ENCODE data around the gene OR14K1. TPM values are rescaled to one million over a fixed set of nuclear protein-coding genes. Genes with fewer than 3 reads are reported as not detected.

The OR14K1 gene
- total RNA-seq, 1 experiment from 2014 or later: not detected

GRCh38 chr1:247760456-247760855, 22.0 kb downstream of the OR14K1 start, which contains the start of gene OR1C1:
OR1C1 (minus strand) TSS chr1:247760556; CDS start chr1:247758406, 2,150 bp downstream.
- intact Hi-C loops (cut with micrococcal nuclease): no loop called here
- no TSS peak for BruUV-seq (replicated peaks)
- CTCF ChIA-PET: no interaction called here
- H2AFZ ChIP-seq (ENCODE audit: low read depth, low read length, poor library complexity, severe bottlenecking): no peak within 1 kb of the TSS
- DNase-seq (ENCODE audit: low read depth, low spot score) (no peak), ATAC-seq (no peak)
- H3K9me2 ChIP-seq (ENCODE audit: insufficient read depth): no peaks in the 10 kb centered on the region
- H3K27ac ChIP-seq (ENCODE audit: low read depth, low read length): no peak within 1 kb of the TSS
- H3K79me2 ChIP-seq (ENCODE audit: insufficient read depth, low read length): no peaks in the 10 kb centered on the region
- H3K4me1 ChIP-seq (ENCODE audit: control insufficient read depth in 1 of 2, insufficient read depth in 2 of 2, low read length in 2 of 2): no peaks in the 10 kb centered on the region
- no peaks in the 10 kb centered on the region for H3K27me3 ChIP-seq (ENCODE audit: insufficient read depth, low read length)
- no peaks in the 10 kb centered on the region for H3K36me3 ChIP-seq (ENCODE audit: control insufficient read depth in 1 of 2, insufficient read depth in 2 of 2, low read length in 2 of 2)
- no peaks in the 10 kb centered on the region for H4K20me1 ChIP-seq (ENCODE audit: insufficient read depth)
- no peak within 1 kb of the TSS for H3K4me3 ChIP-seq (replicated peaks in 1 of 2; ENCODE audit: low read depth in 1 of 2, low read length in 2 of 2)
- no peak within 1 kb of the TSS for H3K4me2 ChIP-seq (ENCODE audit: low read length)
- H3K9me3 ChIP-seq (ENCODE audit: control insufficient read depth in 1 of 2, insufficient read depth in 1 of 2, low read depth in 1 of 2, low read length in 2 of 2): peaks cover 0 to 6% of the 10 kb centered on the region in 2 experiments; a peak in 2 of 4 replicates
- TF ChIP-seq POLR2AphosphoS5 (IDR thresholded peaks at IDR 0.05; ENCODE audit: low read depth, low read length) (no peak), EZH2phosphoT487 (IDR thresholded peaks at IDR 0.05; ENCODE audit: borderline replicate concordance) (no peak), POLR2A (IDR thresholded peaks at IDR 0.05; ENCODE audit: borderline replicate concordance, extremely low read depth, insufficient read depth, insufficient read length) (no peak), CTCF (IDR thresholded peaks at IDR 0.05 in 2 of 3, conservative IDR thresholded peaks at IDR 0.05 in 1 of 3; ENCODE audit: borderline replicate concordance in 1 of 3, insufficient read depth in 1 of 3, low read depth in 2 of 3, low read length in 2 of 3) (no peak), ELF1 (IDR thresholded peaks at IDR 0.05; ENCODE audit: borderline replicate concordance, low read depth) (no peak), SIN3A (IDR thresholded peaks at IDR 0.05; ENCODE audit: low read depth) (no peak), ZBTB33 (IDR thresholded peaks at IDR 0.05; ENCODE audit: extremely low read depth, insufficient replicate concordance, low read length) (no peak), EGR1 (IDR thresholded peaks at IDR 0.05; ENCODE audit: low read depth) (no peak), ZFX (IDR thresholded peaks at IDR 0.05) (no peak), EZH2 (IDR thresholded peaks at IDR 0.05) (no peak), TCF7L2 (IDR thresholded peaks at IDR 0.05; ENCODE audit: borderline replicate concordance, extremely low read depth, insufficient read depth, insufficient read length) (no peak), JUND (IDR thresholded peaks at IDR 0.05) (no peak), RAD21 (IDR thresholded peaks at IDR 0.05; ENCODE audit: low read depth) (no peak), SRF (IDR thresholded peaks at IDR 0.05; ENCODE audit: low read depth) (no peak), CEBPB (IDR thresholded peaks at IDR 0.05; ENCODE audit: low read depth) (no peak), YY1 (IDR thresholded peaks at IDR 0.05; ENCODE audit: extremely low read depth, insufficient replicate concordance, low read depth, low read length) (no peak), MAX (IDR thresholded peaks at IDR 0.05) (no peak), REST (IDR thresholded peaks at IDR 0.05; ENCODE audit: low read depth) (no peak), ATF3 (IDR thresholded peaks at IDR 0.05) (no peak), SP1 (IDR thresholded peaks at IDR 0.05; ENCODE audit: low read depth) (no peak)
- H3K9ac ChIP-seq (ENCODE audit: low read length): no peak within 1 kb of the TSS
- RAD21 ChIA-PET (ENCODE audit: low non-redundant PET in 1 of 2, low total read pairs in 2 of 2, uncharacterized antibody in 2 of 2, unreplicated experiment in 2 of 2): no interaction called here
- POLR2A ChIA-PET: no interaction called here

Data from HCT116 (cell line).